Nephron (organoid): Measurements from ENCODE around the gene CFAP61.

Experiments used
- H3K27ac Mint-ChIP-seq, 3 experiments: 2 replicates each; pipeline ENCODE4 v1.8.0; 2020; ENCODE audit warnings: mixed read lengths in 3 of 3, mild to moderate bottlenecking in 2 of 3, moderate library complexity in 1 of 3
- H3K27me3 Mint-ChIP-seq: 2 replicates; pipeline ENCODE4 v1.8.0; 2021; ENCODE audit warnings: low read depth, mild to moderate bottlenecking, moderate library complexity, mixed read lengths
- H3K36me3 Mint-ChIP-seq: 2 replicates; pipeline ENCODE4 v1.8.0; 2020; ENCODE audit warnings: low read depth, mixed read lengths
- H3K4me1 Mint-ChIP-seq: 2 replicates; pipeline ENCODE4 v1.8.0; 2020; ENCODE audit warnings: mixed read lengths
- H3K4me3 Mint-ChIP-seq, 3 experiments: 2 replicates each; pipeline ENCODE4 v1.8.0; 2020; ENCODE audit warnings: mild to moderate bottlenecking in 3 of 3, mixed read lengths in 3 of 3, moderate library complexity in 2 of 3
- H3K9me3 Mint-ChIP-seq: 2 replicates; pipeline ENCODE4 v1.8.0; 2020; ENCODE audit warnings: mixed read lengths
- CTCF ChIP-seq, 3 experiments: fragments of 200-600 bp; sonication (generic); IDR thresholded peaks; one replicate each; pipeline ENCODE4 v1.5.0; 2021; ENCODE audit warnings: antibody characterized with exemption in 3 of 3; ENCODE audit not compliant: unreplicated experiment in 3 of 3

The CFAP61 gene

GRCh38 chr20:20391115-20391514 is 338.8 kb downstream of the CFAP61 start:
- peaks cover 12% of the 10 kb centered on the region for H3K27me3 Mint-ChIP-seq
- H3K4me1 Mint-ChIP-seq, result peaks cover 15% of the 10 kb centered on the region
- no peak overlapping the region for H3K27ac Mint-ChIP-seq
- peaks cover 6% of the 10 kb centered on the region for H3K36me3 Mint-ChIP-seq
- H3K4me3 Mint-ChIP-seq, result no peak overlapping the region
- H3K9me3 Mint-ChIP-seq, result no peaks in the 10 kb centered on the region
- TF ChIP-seq CTCF (IDR thresholded peaks at IDR 0.05; ENCODE audit: unreplicated experiment in 3 of 3), result no peak

- Mint-ChIP-seq H3K36me3 (peaks cover 6% of the 10 kb centered on the region), H3K27ac (no peak overlapping the region), H3K27me3 (peaks cover 12% of the 10 kb centered on the region), H3K4me1 (peaks cover 15% of the 10 kb centered on the region), H3K4me3 (no peak overlapping the region), H3K9me3 (no peaks in the 10 kb centered on the region)
- no peak for TF ChIP-seq CTCF (IDR thresholded peaks at IDR 0.05; ENCODE audit: unreplicated experiment in 3 of 3)
Measured at GRCh38 chr20:20391766-20392165, 339.4 kb downstream of the CFAP61 start.

- TF ChIP-seq CTCF (IDR thresholded peaks at IDR 0.05; ENCODE audit: unreplicated experiment in 3 of 3), result no peak
- Mint-ChIP-seq H3K4me1 (peaks cover 15% of the 10 kb centered on the region), H3K27ac (peak overlapping the region; percentile 40 to 63 (median 44)), H3K4me3 (no peak overlapping the region), H3K9me3 (no peaks in the 10 kb centered on the region), H3K36me3 (peaks cover 6% of the 10 kb centered on the region), H3K27me3 (peaks cover 12% of the 10 kb centered on the region)
Measured at GRCh38 chr20:20393207-20394120, 341.1 kb downstream of the CFAP61 start.

- H3K4me3 Mint-ChIP-seq, result no peak overlapping the region
- H3K4me1 Mint-ChIP-seq, result peaks cover 22% of the 10 kb centered on the region
- H3K36me3 Mint-ChIP-seq, result peaks cover 4% of the 10 kb centered on the region
- no peak overlapping the region for H3K27ac Mint-ChIP-seq
- no peak for TF ChIP-seq CTCF (IDR thresholded peaks at IDR 0.05; ENCODE audit: unreplicated experiment in 3 of 3)
- peaks cover 12% of the 10 kb centered on the region for H3K27me3 Mint-ChIP-seq
- H3K9me3 Mint-ChIP-seq, result no peaks in the 10 kb centered on the region
Measured at GRCh38 chr20:20395087-20395486, 342.8 kb downstream of the CFAP61 start.

GRCh38 chr20:20395903-20396568 is 343.7 kb downstream of the CFAP61 start:
- no peak overlapping the region for H3K4me3 Mint-ChIP-seq
- peaks cover 23% of the 10 kb centered on the region for H3K4me1 Mint-ChIP-seq
- no peaks in the 10 kb centered on the region for H3K9me3 Mint-ChIP-seq
- TF ChIP-seq CTCF (IDR thresholded peaks at IDR 0.05; ENCODE audit: unreplicated experiment in 3 of 3), result no peak
- peaks cover 12% of the 10 kb centered on the region for H3K27me3 Mint-ChIP-seq
- no peak overlapping the region for H3K27ac Mint-ChIP-seq
- peaks cover 4% of the 10 kb centered on the region for H3K36me3 Mint-ChIP-seq
